NCI-H526 treated with DMSO at 0.1 percent for 48 hours (cell line): ENCODE data around the gene GAGE12F.
"Not testable (repeated sequence)": the region's sequence is repeated elsewhere in the genome, so short reads cannot be mapped to it uniquely, and the experiment has no call there.

Experiments used
- DNase-seq: peaks from one replicate; lab custom pipeline; 2025; lab: John Stamatoyannopoulos, UW

Gene GAGE12F

GRCh38 chrX:49560542-49560941 lies at the start of gene GAGE12F:
Gene GAGE12F (plus strand): TSS chrX:49560842. CDS start chrX:49561997, 1,155 bp downstream.
- not testable (repeated sequence) for DNase-seq

- not testable (repeated sequence) for DNase-seq
Measured at GRCh38 chrX:49531877-49532276, 28.8 kb upstream of the GAGE12F start, which contains the start of gene GAGE12C. Gene GAGE12C (plus strand): TSS chrX:49532177. CDS start chrX:49533332, 1,155 bp downstream.

- DNase-seq: not testable (repeated sequence)
Measured at GRCh38 chrX:49541433-49541832, 19.2 kb upstream of the GAGE12F start, which contains the start of gene GAGE12D. Gene GAGE12D (plus strand): TSS chrX:49541733. CDS start chrX:49542888, 1,155 bp downstream.

- DNase-seq: not testable (repeated sequence)
Measured at GRCh38 chrX:49550989-49551388, 9.7 kb upstream of the GAGE12F start, which contains the start of gene GAGE12E. Gene GAGE12E (plus strand): TSS chrX:49551289. CDS start chrX:49552444, 1,155 bp downstream.

- DNase-seq: not testable (repeated sequence)
Measured at GRCh38 chrX:49568728-49569127, 8.1 kb downstream of the GAGE12F start.

GRCh38 chrX:49569152-49569551 lies 8.5 kb downstream of the GAGE12F start:
- not testable (repeated sequence) for DNase-seq

- DNase-seq: not testable (repeated sequence)
Measured at GRCh38 chrX:49570100-49570499, 9.5 kb downstream of the GAGE12F start, which contains the start of gene GAGE12G. Gene GAGE12G (plus strand): TSS chrX:49570400. CDS start chrX:49571555, 1,155 bp downstream.

GRCh38 chrX:49579649-49580048 lies 19.0 kb downstream of the GAGE12F start, which contains the start of gene GAGE12H:
Gene GAGE12H (plus strand): TSS chrX:49579949. CDS start chrX:49581104, 1,155 bp downstream.
- not testable (repeated sequence) for DNase-seq

GRCh38 chrX:49589196-49589595 lies 28.6 kb downstream of the GAGE12F start, which contains the start of gene GAGE2A:
Gene GAGE2A (plus strand): TSS chrX:49589496. CDS start chrX:49590651, 1,155 bp downstream.
- not testable (repeated sequence) for DNase-seq

- not testable (repeated sequence) for DNase-seq
Measured at GRCh38 chrX:49589769-49590478, 29.3 kb downstream of the GAGE12F start.

- DNase-seq: not testable (repeated sequence)
Measured at GRCh38 chrX:49590488-49590887, 29.8 kb downstream of the GAGE12F start.

- not testable (repeated sequence) for DNase-seq
Measured at GRCh38 chrX:49598720-49599119, 38.1 kb downstream of the GAGE12F start, which contains the start of gene GAGE1. Gene GAGE1 (plus strand): TSS chrX:49599020. CDS start chrX:49600175, 1,155 bp downstream.

- no peak for DNase-seq
Measured at GRCh38 chrX:49610718-49611310, 50.2 kb downstream of the GAGE12F start.
